H1 (cell line): ENCODE data around the gene SCUBE2. TPM values are rescaled to one million over a fixed set of nuclear protein-coding genes. Genes with fewer than 3 reads are reported as not detected.

Source experiments
- CTCF ChIA-PET: fragments of 300-600 bp; sonication (Branson Sonifier 250); formaldehyde crosslinking; loops from one replicate; lab custom pipeline; 2021; ENCODE audit not compliant: partially characterized antibody; lab: Charles Lee
- POLR2A ChIA-PET: fragments of 300-600 bp; sonication (Branson Sonifier 250); formaldehyde crosslinking; loops from one replicate; lab custom pipeline; 2021; ENCODE audit warnings: inconsistent platforms; ENCODE audit not compliant: partially characterized antibody; lab: Charles Lee
- DNase-seq, 2 experiments: peaks; one replicate each; pipeline versions ENCODE4 v3.0.0 to v3.0.0-alpha.2; 2010 to 2022; ENCODE audit warnings: low spot score in 2 of 2, low read depth in 1 of 2, mixed read lengths in 1 of 2
- FAIRE-seq: peaks from 2 replicates; lab custom pipeline; 2011; peaks lifted over from hg19 to GRCh38; lab: Jason Lieb, UNC
- H2AFZ ChIP-seq: 2 replicates; pipeline ENCODE4 v1.8.1; 2012; ENCODE audit warnings: low read length, inconsistent platforms
- H2AK5ac ChIP-seq: 2 replicates; pipeline ENCODE4 v1.6.1; 2013; ENCODE audit warnings: low read depth, low read length
- H2BK120ac ChIP-seq: replicated peaks from 2 replicates; pipeline ENCODE3; 2013; ENCODE audit warnings: low read depth, low read length, inconsistent platforms
- H2BK12ac ChIP-seq: 2 replicates; pipeline ENCODE4 v1.6.1; 2013; ENCODE audit warnings: low read depth, low read length
- H2BK15ac ChIP-seq: 2 replicates; pipeline ENCODE4 v1.6.1; 2013; ENCODE audit warnings: low read length
- H2BK20ac ChIP-seq: 2 replicates; pipeline ENCODE4 v1.6.1; 2013; ENCODE audit warnings: low read length
- H2BK5ac ChIP-seq: 2 replicates; pipeline ENCODE4 v1.6.1; 2013; ENCODE audit warnings: low read depth, low read length
- H3K14ac ChIP-seq: 2 replicates; pipeline ENCODE4 v1.6.1; 2013; ENCODE audit warnings: inconsistent platforms; ENCODE audit not compliant: insufficient read length
- H3K18ac ChIP-seq: 2 replicates; pipeline ENCODE4 v1.6.1; 2013; ENCODE audit warnings: low read length; ENCODE audit errors: extremely low read depth
- H3K23ac ChIP-seq: 2 replicates; pipeline ENCODE4 v1.6.1; 2013; ENCODE audit warnings: inconsistent platforms; ENCODE audit not compliant: insufficient read length
- H3K23me2 ChIP-seq: 2 replicates; pipeline ENCODE4 v1.6.1; 2013; ENCODE audit warnings: low read depth, low read length
- H3K27ac ChIP-seq: 2 replicates; pipeline ENCODE4 v1.6.1; 2011; ENCODE audit warnings: low read depth, low read length, inconsistent platforms
- H3K27me3 ChIP-seq, 4 experiments: replicated peaks in 1 of 4; 1 replicate in 1 of 4; 2 replicates in 3 of 4; pipeline versions ENCODE4 v1.6.1 to v1.8.1; 2011 to 2013; ENCODE audit warnings: low read length in 3 of 4, mild to moderate bottlenecking in 3 of 4, inconsistent platforms in 2 of 4, mixed read lengths in 2 of 4, moderate library complexity in 1 of 4; ENCODE audit not compliant: control insufficient read depth in 3 of 4, insufficient read depth in 3 of 4; ENCODE audit errors: extremely low read depth in 1 of 4
- H3K36me3 ChIP-seq, 4 experiments: 2 replicates each; pipeline versions ENCODE4 v1.6.1 to v1.8.1; 2011 to 2013; ENCODE audit warnings: mild to moderate bottlenecking in 4 of 4, low read length in 3 of 4, moderate library complexity in 2 of 4, control low read depth in 1 of 4, inconsistent platforms in 1 of 4; ENCODE audit not compliant: insufficient read depth in 4 of 4, control insufficient read depth in 2 of 4
- H3K4ac ChIP-seq: replicated peaks from 2 replicates; pipeline ENCODE3; 2013; ENCODE audit warnings: low read length, low read depth, mixed read lengths, inconsistent platforms; ENCODE audit not compliant: insufficient read length
- H3K4me1 ChIP-seq, 4 experiments: replicated peaks in 1 of 4; 1 replicate in 1 of 4; 2 replicates in 3 of 4; pipeline versions ENCODE4 v1.6.1 to v1.8.1; 2011 to 2013; ENCODE audit warnings: low read length in 3 of 4, inconsistent platforms in 2 of 4, mixed read lengths in 1 of 4; ENCODE audit not compliant: insufficient read depth in 4 of 4, control insufficient read depth in 3 of 4
- H3K4me2 ChIP-seq, 2 experiments: 2 replicates each; pipeline versions ENCODE4 v1.6.1 to v1.8.1; 2011 to 2013; ENCODE audit warnings: low read depth in 2 of 2, low read length in 2 of 2, control low read depth in 1 of 2, inconsistent platforms in 1 of 2, mild to moderate bottlenecking in 1 of 2; ENCODE audit not compliant: insufficient read depth in 1 of 2
- H3K4me3 ChIP-seq, 4 experiments: fragments of 200-600, 300-600 bp in 1 of 4; sonication (generic), shearing (Covaris generic), sonication (Bioruptor Twin) in 1 of 4; 2 replicates each; pipeline versions ENCODE4 v1.5.1 to v1.8.1; 2011 to 2016; ENCODE audit warnings: low read length in 4 of 4, low read depth in 3 of 4, control low read depth in 2 of 4, inconsistent platforms in 2 of 4, mild to moderate bottlenecking in 2 of 4, mixed read lengths in 1 of 4, moderate library complexity in 1 of 4; ENCODE audit not compliant: insufficient read depth in 2 of 4; ENCODE audit errors: extremely low read depth in 1 of 4
- H3K56ac ChIP-seq: replicated peaks from 2 replicates; pipeline ENCODE3; 2013; ENCODE audit warnings: low read depth, mild to moderate bottlenecking, mixed read lengths, low read length, inconsistent platforms; ENCODE audit not compliant: insufficient read length
- H3K79me1 ChIP-seq: 2 replicates; pipeline ENCODE4 v1.6.1; 2013; ENCODE audit warnings: low read depth, low read length, control low read depth
- H3K79me2 ChIP-seq, 2 experiments: 2 replicates each; pipeline versions ENCODE4 v1.6.1 to v1.8.1; 2012 to 2013; ENCODE audit warnings: low read length in 2 of 2, mild to moderate bottlenecking in 2 of 2, inconsistent platforms in 1 of 2; ENCODE audit not compliant: insufficient read depth in 2 of 2, control insufficient read depth in 1 of 2
- H3K9ac ChIP-seq, 4 experiments: replicated peaks in 1 of 4; 1 replicate in 1 of 4; 2 replicates in 3 of 4; pipeline versions ENCODE4 v1.6.1 to v1.8.1; 2011 to 2013; ENCODE audit warnings: low read depth in 3 of 4, low read length in 3 of 4, control low read depth in 2 of 4, mild to moderate bottlenecking in 2 of 4, moderate library complexity in 2 of 4, inconsistent platforms in 1 of 4; ENCODE audit errors: extremely low read depth in 1 of 4
- H3K9me3 ChIP-seq, 2 experiments: 2 replicates each; pipeline versions ENCODE4 v1.6.1 to v1.8.1; 2012 to 2013; ENCODE audit warnings: mild to moderate bottlenecking in 2 of 2, moderate library complexity in 2 of 2, control low read depth in 1 of 2, inconsistent platforms in 1 of 2, low read depth in 1 of 2, low read length in 1 of 2, mixed read lengths in 1 of 2; ENCODE audit not compliant: insufficient read depth in 2 of 2
- H4K20me1 ChIP-seq, 2 experiments: replicated peaks in 1 of 2; 2 replicates each; pipeline versions ENCODE3 to v1.8.1; 2011 to 2013; ENCODE audit warnings: inconsistent platforms in 2 of 2, low read length in 2 of 2, mild to moderate bottlenecking in 1 of 2; ENCODE audit not compliant: insufficient read depth in 2 of 2, control insufficient read depth in 1 of 2
- H4K5ac ChIP-seq: 2 replicates; pipeline ENCODE4 v1.6.1; 2013; ENCODE audit warnings: low read length, low read depth, mixed read lengths, inconsistent platforms; ENCODE audit not compliant: insufficient read length
- H4K8ac ChIP-seq: 2 replicates; pipeline ENCODE4 v1.8.0; 2013; ENCODE audit warnings: mild to moderate bottlenecking, moderate library complexity, low read length, inconsistent platforms; ENCODE audit not compliant: insufficient read depth; ENCODE audit errors: extremely low read depth
- H4K91ac ChIP-seq: replicated peaks from 2 replicates; pipeline ENCODE3; 2013; ENCODE audit warnings: low read length, mixed read lengths, inconsistent platforms; ENCODE audit not compliant: insufficient read length
- BCL11A ChIP-seq, 2 experiments: IDR thresholded peaks; one replicate each; pipeline ENCODE4 v1.6.1; 2011; ENCODE audit warnings: low read depth in 2 of 2, low read length in 2 of 2, mild to moderate bottlenecking in 2 of 2
- CBX8 ChIP-seq: fragments of 300-800, 300-1000 bp; sonication (generic); IDR thresholded peaks from 2 replicates; pipeline ENCODE4 v1.7.1; 2016; ENCODE audit warnings: low read depth, low read length, borderline replicate concordance
- HDAC2 ChIP-seq, 2 experiments: fragments of 300-600 bp in 1 of 2; sonication (generic) in 1 of 2; IDR thresholded peaks; 2 replicates each; pipeline ENCODE4 v1.6.1; 2011 to 2012; ENCODE audit warnings: low read depth in 2 of 2, low read length in 2 of 2, mild to moderate bottlenecking in 2 of 2, moderate library complexity in 2 of 2, borderline replicate concordance in 1 of 2, inconsistent platforms in 1 of 2
- HDAC6 ChIP-seq: IDR thresholded peaks from one replicate; pipeline ENCODE4 v1.7.1; 2012; ENCODE audit warnings: low read depth, mild to moderate bottlenecking, inconsistent platforms, low read length, moderate library complexity
- PHF8 ChIP-seq: fragments of 200-600 bp; sonication (generic); conservative IDR thresholded peaks from 2 replicates; pipeline ENCODE4 v1.7.1; 2012; ENCODE audit warnings: low read depth, mild to moderate bottlenecking, inconsistent platforms, low read length, moderate library complexity
- POLR2A ChIP-seq, 2 experiments: IDR thresholded peaks; 1 replicate in 1 of 2; 2 replicates in 1 of 2; pipeline ENCODE4 v1.6.1; 2011; ENCODE audit warnings: low read depth in 2 of 2, low read length in 2 of 2, mild to moderate bottlenecking in 2 of 2; ENCODE audit errors: control extremely low read depth in 1 of 2
- POU5F1 ChIP-seq: IDR thresholded peaks from 2 replicates; pipeline ENCODE4 v1.6.1; 2011; ENCODE audit warnings: low read depth, mild to moderate bottlenecking, low read length, moderate library complexity
- RAD21 ChIP-seq, 2 experiments: IDR thresholded peaks in 1 of 2; conservative IDR thresholded peaks in 1 of 2; 2 replicates each; pipeline ENCODE4 v1.6.1; 2011; ENCODE audit warnings: low read depth in 2 of 2, low read length in 2 of 2, improper control_type of control experiment in 1 of 2, inconsistent platforms in 1 of 2, mild to moderate bottlenecking in 1 of 2, moderate library complexity in 1 of 2
- RFX5 ChIP-seq: IDR thresholded peaks from 2 replicates; pipeline ENCODE4 v1.6.1; 2011; ENCODE audit warnings: low read depth, low read length, improper control_type of control experiment, borderline replicate concordance
- SIX5 ChIP-seq: IDR thresholded peaks from 2 replicates; pipeline ENCODE4 v1.6.1; 2011; ENCODE audit warnings: mild to moderate bottlenecking, low read depth, low read length
- TAF1 ChIP-seq: IDR thresholded peaks from 2 replicates; pipeline ENCODE4 v1.6.1; 2011; ENCODE audit warnings: mild to moderate bottlenecking, low read depth, low read length
- TBP ChIP-seq: IDR thresholded peaks from 2 replicates; pipeline ENCODE4 v1.6.1; 2011; ENCODE audit warnings: low read depth, low read length, improper control_type of control experiment
- YY1 ChIP-seq: IDR thresholded peaks from 2 replicates; pipeline ENCODE4 v1.6.1; 2011; ENCODE audit warnings: low read depth, mild to moderate bottlenecking, low read length
- WGBS, 2 experiments: shearing (Covaris generic) in 1 of 2; methylation state at CpG; one replicate each; pipeline versions ENCODE4 v1.1.6 to v1.1.7; 2013 to 2015; ENCODE audit warnings: low lambda C conversion rate in 2 of 2, mixed read lengths in 2 of 2, inconsistent platforms in 1 of 2, low coverage in 1 of 2, missing lambda C conversion rate in 1 of 2; ENCODE audit not compliant: insufficient replicate concordance in 2 of 2, insufficient coverage in 1 of 2, insufficient read length in 1 of 2; ENCODE audit errors: extremely low coverage in 1 of 2, missing lambda C conversion rate in 1 of 2; 5-methylcytosine and 5-hydroxymethylcytosine counted together
- polyA plus RNA-seq, 7 experiments: library from polyadenylated mRNA; depleted of rRNA in 3 of 7; stranded (reverse) in 5 of 7; unstranded in 2 of 7; fragments of >200 nt in 5 of 7; fragments of 200-250 nt in 2 of 7; gene quantifications; 1 replicate in 5 of 7; 2 replicates in 1 of 7; 4 replicates in 1 of 7; pipeline versions ENCODE4 v1.2.1 to v1.2.3, GENCODE V29; 2011 to 2013; ENCODE audit warnings: missing spikeins in 2 of 7, mixed read lengths in 2 of 7
- total RNA-seq: library from RNA; stranded (reverse); fragmentation: NEBNext Ultra II Directional; extraction: Animal tissue kit (Norgen Biotek cat#: 25700); gene quantifications from 2 replicates; pipeline ENCODE4 v1.2.1, GENCODE V29; 2021

The SCUBE2 gene
- total and polyA plus RNA-seq, 2 of the 8 experiments (the other 6 are each of a cell fraction or from before 2014, with no cell fraction given): 0.29 to 1.2 TPM

- no peak overlapping the region for H2BK20ac ChIP-seq
- TF ChIP-seq RFX5: no peak
- TF ChIP-seq SIX5: no peak
- no peak for TF ChIP-seq HDAC6
- no peak for TF ChIP-seq PHF8
- no peak for TF ChIP-seq POU5F1
- no peak for TF ChIP-seq BCL11A (IDR thresholded peaks at IDR 0.05; ENCODE audit: low read depth in 2 of 2, low read length in 2 of 2)
- TF ChIP-seq TAF1: no peak
- no peak for TF ChIP-seq POLR2A (IDR thresholded peaks at IDR 0.05; ENCODE audit: control extremely low read depth in 1 of 2, low read depth in 2 of 2, low read length in 2 of 2)
- no peak for TF ChIP-seq RAD21 (IDR thresholded peaks at IDR 0.05 in 1 of 2, conservative IDR thresholded peaks at IDR 0.05 in 1 of 2; ENCODE audit: low read depth in 2 of 2, low read length in 2 of 2)
- no peak for TF ChIP-seq YY1
- TF ChIP-seq HDAC2 (IDR thresholded peaks at IDR 0.05; ENCODE audit: borderline replicate concordance in 1 of 2, low read depth in 2 of 2, low read length in 2 of 2): no peak
- no peak for TF ChIP-seq TBP
- no peak for TF ChIP-seq CBX8
Observed at GRCh38 chr11:9016916-9017642, 74.3 kb downstream of the SCUBE2 start.

More at GRCh38 chr11:9016916-9017642, 74.3 kb downstream of the SCUBE2 start:
- no peak overlapping the region for H3K4me2 ChIP-seq
- H4K20me1 ChIP-seq: no peaks in the 10 kb centered on the region
- WGBS, 2 experiments: 86% methylated on average over 6 of the region's 6 CpGs; no CpG with 5 or more reads in 1 of the 2 experiments
- no peak overlapping the region for H2BK12ac ChIP-seq
- H3K27me3 ChIP-seq: no peaks in the 10 kb centered on the region
- H3K23ac ChIP-seq: no peak overlapping the region
- no peak overlapping the region for H2BK120ac ChIP-seq
- no peak overlapping the region for H3K4ac ChIP-seq
- FAIRE-seq (no peak), DNase-seq (no peak)
- H3K4me3 ChIP-seq: no peak overlapping the region
- no peak overlapping the region for H4K8ac ChIP-seq
- no peak overlapping the region for H4K91ac ChIP-seq
- H3K9ac ChIP-seq: no peak overlapping the region
- H3K27ac ChIP-seq: no peak overlapping the region
- H2AFZ ChIP-seq: no peak overlapping the region
- no peaks in the 10 kb centered on the region for H3K4me1 ChIP-seq
- H3K79me2 ChIP-seq: peaks cover 0 to 4% of the 10 kb centered on the region in 2 experiments; a peak in 1 of 4 replicates
- H2BK5ac ChIP-seq: no peak overlapping the region
- ChIA-PET CTCF (interaction anchor here (0.8 to 7.6 kb wide), 21 partner anchors 10 to 121 kb away, joined by 3 to 90 read pairs (median 9); partner anchors contain the start of gene NRIP3), POLR2A (interaction anchor here (0.5 to 1.4 kb wide), 4 partner anchors 77 to 445 kb away, joined by 3 to 6 read pairs (median 4); no protein-coding TSS in a partner anchor)
- H3K9me3 ChIP-seq: no peaks in the 10 kb centered on the region
- H4K5ac ChIP-seq: no peak overlapping the region
- H3K56ac ChIP-seq: no peak overlapping the region
- no peak overlapping the region for H2AK5ac ChIP-seq
- no peak overlapping the region for H3K18ac ChIP-seq
- H3K79me1 ChIP-seq: no peaks in the 10 kb centered on the region
- H3K23me2 ChIP-seq: no peaks in the 10 kb centered on the region
- no peaks in the 10 kb centered on the region for H3K36me3 ChIP-seq
- no peak overlapping the region for H2BK15ac ChIP-seq
- no peak overlapping the region for H3K14ac ChIP-seq
